NT2/D1 (cell line): ENCODE measurements around the gene TNS1.

ENCODE experiments used
- SUZ12 ChIP-seq: IDR thresholded peaks from 2 replicates; pipeline ENCODE4 v1.6.1; 2011; ENCODE audit not compliant: insufficient read length, insufficient read depth; ENCODE audit errors: extremely low read depth
- YY1 ChIP-seq: IDR thresholded peaks from 2 replicates; pipeline ENCODE4 v1.6.1; 2011; ENCODE audit not compliant: insufficient read length, insufficient read depth
- ZNF274 ChIP-seq: IDR thresholded peaks from 2 replicates; pipeline ENCODE4 v1.6.1; 2011; ENCODE audit warnings: mild to moderate bottlenecking, low read depth, low read length

GRCh38 chr2:217910875-217911212 is 92.0 kb downstream of the TNS1 start:
- TF ChIP-seq SUZ12 (no peak), YY1 (no peak), ZNF274 (no peak)
